Neuronal stem cell (in vitro differentiated cells): ENCODE measurements around the gene BDKRB2.

Source experiments
- DNase-seq: peaks from one replicate; pipeline ENCODE4 v3.0.0-alpha.2; 2013; ENCODE audit warnings: low spot score
- H2AFZ ChIP-seq: one replicate; pipeline ENCODE4 v1.6.1; 2013; ENCODE audit warnings: mild to moderate bottlenecking, low read length, inconsistent platforms
- H2AK5ac ChIP-seq: 2 replicates; pipeline ENCODE4 v1.6.1; 2013; ENCODE audit warnings: low read depth, mild to moderate bottlenecking, inconsistent platforms, low read length, moderate library complexity, mixed read lengths
- H2BK120ac ChIP-seq: 2 replicates; pipeline ENCODE4 v1.6.1; 2013; ENCODE audit warnings: low read depth, mild to moderate bottlenecking, inconsistent platforms, low read length, moderate library complexity, mixed read lengths
- H2BK12ac ChIP-seq: one replicate; pipeline ENCODE4 v1.6.1; 2013; ENCODE audit warnings: low read length, inconsistent platforms
- H2BK15ac ChIP-seq: 2 replicates; pipeline ENCODE4 v1.6.1; 2013; ENCODE audit warnings: mild to moderate bottlenecking, low read length, inconsistent platforms, mixed read lengths
- H2BK5ac ChIP-seq: one replicate; pipeline ENCODE4 v1.6.1; 2013; ENCODE audit warnings: inconsistent platforms, mild to moderate bottlenecking, low read length, moderate library complexity
- H3K14ac ChIP-seq: one replicate; pipeline ENCODE4 v1.6.1; 2013; ENCODE audit warnings: low read length, inconsistent platforms
- H3K18ac ChIP-seq: 2 replicates; pipeline ENCODE4 v1.6.1; 2013; ENCODE audit warnings: low read length, inconsistent platforms
- H3K23ac ChIP-seq: 2 replicates; pipeline ENCODE4 v1.6.1; 2013; ENCODE audit warnings: low read depth, mild to moderate bottlenecking, mixed read lengths, low read length, inconsistent platforms; ENCODE audit not compliant: poor library complexity
- H3K27ac ChIP-seq: replicated peaks from 3 replicates; pipeline ENCODE4 v1.5.1; 2013; ENCODE audit warnings: low read length, inconsistent platforms
- H3K27me3 ChIP-seq, 3 experiments: 2 replicates each; pipeline ENCODE4 v1.6.1; 2013; ENCODE audit warnings: low read length in 3 of 3, mild to moderate bottlenecking in 2 of 3, inconsistent platforms in 1 of 3, low read depth in 1 of 3, mixed read lengths in 1 of 3, moderate library complexity in 1 of 3; ENCODE audit not compliant: control insufficient read depth in 3 of 3, insufficient read depth in 3 of 3
- H3K36me3 ChIP-seq, 2 donors: replicated peaks in 1 of 2; 2 replicates each; pipeline ENCODE4 v1.6.1; 2013; ENCODE audit warnings: low read length in 2 of 2; ENCODE audit not compliant: control insufficient read depth in 2 of 2, insufficient read depth in 2 of 2
- H3K4ac ChIP-seq: 2 replicates; pipeline ENCODE4 v1.6.1; 2013; ENCODE audit warnings: inconsistent platforms, mild to moderate bottlenecking, low read length, moderate library complexity
- H3K4me1 ChIP-seq, 2 donors: 1 replicate in 1 of 2; 2 replicates in 1 of 2; pipeline ENCODE4 v1.6.1; 2013; ENCODE audit warnings: low read length in 2 of 2, low read depth in 1 of 2; ENCODE audit not compliant: control insufficient read depth in 2 of 2, insufficient read depth in 1 of 2
- H3K4me2 ChIP-seq: one replicate; pipeline ENCODE4 v1.6.1; 2013; ENCODE audit warnings: mild to moderate bottlenecking, low read length, inconsistent platforms; ENCODE audit not compliant: insufficient read depth, poor library complexity, severe bottlenecking
- H3K4me3 ChIP-seq, 2 donors: 2 replicates each; pipeline ENCODE4 v1.5.1; 2013; ENCODE audit warnings: low read length in 2 of 2, mild to moderate bottlenecking in 2 of 2, inconsistent platforms in 1 of 2, moderate library complexity in 1 of 2
- H3K79me1 ChIP-seq: one replicate; pipeline ENCODE4 v1.6.1; 2013; ENCODE audit warnings: low read depth, mild to moderate bottlenecking, inconsistent platforms, low read length, moderate library complexity
- H3K9ac ChIP-seq: one replicate; pipeline ENCODE4 v1.6.1; 2013; ENCODE audit warnings: mild to moderate bottlenecking, low read depth, low read length, inconsistent platforms; ENCODE audit not compliant: poor library complexity
- H3K9me3 ChIP-seq, 2 donors: replicated peaks in 1 of 2; 2 replicates each; pipeline versions ENCODE3 to v1.6.1; 2013; ENCODE audit warnings: low read length in 2 of 2, mild to moderate bottlenecking in 2 of 2, inconsistent platforms in 1 of 2, low read depth in 1 of 2, mixed read lengths in 1 of 2, moderate library complexity in 1 of 2; ENCODE audit not compliant: control insufficient read depth in 2 of 2, insufficient read depth in 1 of 2
- H4K8ac ChIP-seq: one replicate; pipeline ENCODE4 v1.6.1; 2013; ENCODE audit warnings: low read depth, mild to moderate bottlenecking, inconsistent platforms, low read length, moderate library complexity
- H4K91ac ChIP-seq: one replicate; pipeline ENCODE4 v1.6.1; 2013; ENCODE audit warnings: low read length, low read depth, mild to moderate bottlenecking, inconsistent platforms; ENCODE audit not compliant: poor library complexity
- WGBS, 2 donors: extraction: QIAGEN DNeasy Blood & Tissue Kit; methylation state at CpG; one replicate each; pipeline ENCODE4 v1.1.7; 2013; ENCODE audit warnings: missing lambda C conversion rate in 2 of 2, mixed read lengths in 1 of 2; ENCODE audit not compliant: insufficient read length in 2 of 2, insufficient replicate concordance in 1 of 2; ENCODE audit errors: extremely low coverage in 2 of 2; 5-methylcytosine and 5-hydroxymethylcytosine counted together

Gene BDKRB2

DNA sequence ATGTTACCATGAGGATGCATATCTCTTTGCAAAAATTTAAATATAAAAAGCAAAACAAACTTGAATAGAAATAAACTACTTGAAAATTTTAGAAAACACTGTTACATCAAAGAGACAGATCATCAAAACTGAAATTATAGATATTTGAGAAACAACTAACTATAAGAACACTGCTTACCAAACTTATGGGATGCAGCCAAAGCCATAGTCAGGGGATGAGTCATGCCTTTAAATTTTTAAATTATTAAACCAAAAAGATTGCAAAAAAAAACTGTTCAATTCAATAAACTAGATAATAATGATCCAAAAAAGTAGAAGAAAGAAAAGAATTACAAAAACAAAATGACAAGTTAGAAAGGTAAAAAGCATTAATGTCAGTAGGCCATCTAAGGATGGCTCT lies 7.5 kb downstream of the BDKRB2 start:
- H3K4ac ChIP-seq: no peak overlapping the region
- H3K27me3 ChIP-seq: peaks cover 0 to 29% (median 0%) of the 10 kb centered on the region in 3 experiments
- H2AK5ac ChIP-seq: no peak overlapping the region
- no peak overlapping the region for H2BK5ac ChIP-seq
- H2BK15ac ChIP-seq: no peak overlapping the region
- peaks cover 0 to 3% of the 10 kb centered on the region in 2 donors for H3K9me3 ChIP-seq
- H4K91ac ChIP-seq: no peak overlapping the region
- H3K4me2 ChIP-seq: no peak overlapping the region
- H3K14ac ChIP-seq: no peak overlapping the region
- H3K9ac ChIP-seq: no peak overlapping the region
- H3K23ac ChIP-seq: no peak overlapping the region
- no peaks in the 10 kb centered on the region for H3K79me1 ChIP-seq
- no peak overlapping the region for H2BK12ac ChIP-seq
- H3K18ac ChIP-seq: no peak overlapping the region
- H2AFZ ChIP-seq: no peak overlapping the region
- no peaks in the 10 kb centered on the region for H3K36me3 ChIP-seq
- no peak overlapping the region for H3K4me3 ChIP-seq
- H3K27ac ChIP-seq: no peak overlapping the region
- no peaks in the 10 kb centered on the region for H3K4me1 ChIP-seq
- no peak overlapping the region for H2BK120ac ChIP-seq
- no peak overlapping the region for H4K8ac ChIP-seq
- DNase-seq: no peak

GRCh38 chr14:96212896-96213295 lies 8.3 kb downstream of the BDKRB2 start:
- Histone ChIP-seq H2BK120ac (no peak overlapping the region), H3K79me1 (no peaks in the 10 kb centered on the region), H2BK5ac (no peak overlapping the region), H2AFZ (no peak overlapping the region), H4K8ac (no peak overlapping the region), H3K4me1 (no peaks in the 10 kb centered on the region), H3K23ac (no peak overlapping the region), H3K4me3 (no peak overlapping the region), H3K36me3 (no peaks in the 10 kb centered on the region), H4K91ac (no peak overlapping the region), H3K27ac (no peak overlapping the region), H3K4me2 (no peak overlapping the region), H2AK5ac (no peak overlapping the region), H3K27me3 (peaks cover 0 to 26% (median 0%) of the 10 kb centered on the region in 3 experiments), H3K14ac (no peak overlapping the region), H3K18ac (no peak overlapping the region), H3K4ac (no peak overlapping the region), H2BK12ac (no peak overlapping the region), H3K9me3 (peaks cover 0 to 3% of the 10 kb centered on the region in 2 donors), H3K9ac (no peak overlapping the region), H2BK15ac (no peak overlapping the region)
- no CpG with 5 or more reads among the region's 4 CpGs for WGBS, 2 donors
- no peak for DNase-seq

GRCh38 chr14:96213871-96214465 lies 9.3 kb downstream of the BDKRB2 start:
- Histone ChIP-seq H2BK120ac (no peak overlapping the region), H3K4me2 (no peak overlapping the region), H3K23ac (no peak overlapping the region), H2BK5ac (no peak overlapping the region), H3K18ac (peak overlapping the region; percentile 9), H3K9me3 (peaks cover 0 to 3% of the 10 kb centered on the region in 2 donors), H3K27me3 (peaks cover 0 to 20% (median 0%) of the 10 kb centered on the region in 3 experiments), H2AFZ (no peak overlapping the region), H3K4ac (no peak overlapping the region), H2AK5ac (no peak overlapping the region), H3K9ac (no peak overlapping the region), H3K4me1 (no peaks in the 10 kb centered on the region), H3K79me1 (no peaks in the 10 kb centered on the region), H2BK15ac (no peak overlapping the region), H3K14ac (no peak overlapping the region), H3K36me3 (no peaks in the 10 kb centered on the region), H4K8ac (peak overlapping the region; percentile 49), H3K27ac (no peak overlapping the region), H2BK12ac (no peak overlapping the region), H3K4me3 (no peak overlapping the region), H4K91ac (no peak overlapping the region)
- no CpG with 5 or more reads among the region's 10 CpGs for WGBS, 2 donors
- no peak for DNase-seq

DNA sequence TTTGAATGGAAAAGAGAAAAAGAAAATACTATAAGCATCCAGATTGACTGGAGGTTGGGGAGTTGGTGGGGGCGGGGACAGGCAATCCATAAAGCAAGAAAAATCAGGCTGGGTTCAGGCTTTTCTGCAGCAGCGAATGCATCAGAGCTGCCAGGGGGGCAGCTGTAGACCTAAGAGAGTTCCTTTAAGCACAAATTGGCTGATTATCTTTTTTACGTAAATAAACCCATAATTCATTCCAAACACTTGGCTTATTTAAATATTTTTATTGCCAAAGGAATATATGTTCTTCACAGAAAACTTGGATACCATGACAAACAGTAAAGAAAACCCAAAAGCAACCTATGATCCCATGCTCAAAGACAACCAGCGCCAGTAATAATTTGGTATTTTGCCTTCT lies 10.2 kb downstream of the BDKRB2 start:
- Histone ChIP-seq H3K27ac (no peak overlapping the region), H3K27me3 (peaks cover 0 to 20% (median 0%) of the 10 kb centered on the region in 3 experiments), H2BK15ac (no peak overlapping the region), H3K4me2 (no peak overlapping the region), H2AK5ac (no peak overlapping the region), H2AFZ (no peak overlapping the region), H3K14ac (no peak overlapping the region), H3K9me3 (peaks cover 0 to 3% of the 10 kb centered on the region in 2 donors), H3K4ac (no peak overlapping the region), H2BK5ac (no peak overlapping the region), H3K36me3 (no peaks in the 10 kb centered on the region), H2BK12ac (no peak overlapping the region), H3K18ac (no peak overlapping the region), H3K4me3 (no peak overlapping the region), H2BK120ac (no peak overlapping the region), H3K4me1 (no peaks in the 10 kb centered on the region), H3K79me1 (no peaks in the 10 kb centered on the region), H4K91ac (no peak overlapping the region), H3K9ac (no peak overlapping the region), H3K23ac (no peak overlapping the region), H4K8ac (no peak overlapping the region)
- DNase-seq: no peak
- no CpG with 5 or more reads among the region's 4 CpGs for WGBS, 2 donors
